Astrocyte (in vitro differentiated cells and primary cell): Measurements from ENCODE around the gene NAA50. TPM values are rescaled to one million over a fixed set of nuclear protein-coding genes. Genes with fewer than 3 reads are reported as not detected.

Experiments used
- DNase-seq: peaks from one replicate; pipeline ENCODE4 v3.0.0-alpha.2; 2010; ENCODE audit warnings: low read depth
- FAIRE-seq: peaks from 2 replicates; lab custom pipeline; 2011; peaks lifted over from hg19 to GRCh38; lab: Jason Lieb, UNC
- H2AFZ ChIP-seq: 2 replicates; pipeline ENCODE4 v1.6.0; 2012; ENCODE audit warnings: low read depth, low read length, inconsistent platforms
- H3K27ac ChIP-seq: 2 replicates; pipeline ENCODE4 v1.5.1; 2011; ENCODE audit warnings: low read depth, low read length, inconsistent platforms
- H3K27me3 ChIP-seq: 2 replicates; pipeline ENCODE4 v1.6.0; 2011; ENCODE audit warnings: low read length, inconsistent platforms; ENCODE audit not compliant: insufficient read depth
- H3K36me3 ChIP-seq: 2 replicates; pipeline ENCODE4 v1.5.1; 2011; ENCODE audit warnings: low read length, inconsistent platforms; ENCODE audit not compliant: insufficient read depth
- H3K4me1 ChIP-seq: 2 replicates; pipeline ENCODE4 v1.5.1; 2011; ENCODE audit warnings: low read length, inconsistent platforms; ENCODE audit not compliant: insufficient read depth
- H3K4me2 ChIP-seq: 2 replicates; pipeline ENCODE4 v1.6.0; 2012; ENCODE audit warnings: low read length, inconsistent platforms
- H3K4me3 ChIP-seq: 2 replicates; pipeline ENCODE4 v1.5.1; 2011; ENCODE audit warnings: low read depth, mild to moderate bottlenecking, low read length, inconsistent platforms; ENCODE audit not compliant: insufficient read depth
- H3K79me2 ChIP-seq: 2 replicates; pipeline ENCODE4 v1.6.0; 2012; ENCODE audit warnings: mild to moderate bottlenecking, low read length, inconsistent platforms; ENCODE audit not compliant: insufficient read depth
- H3K9ac ChIP-seq: 2 replicates; pipeline ENCODE4 v1.6.0; 2012; ENCODE audit warnings: mild to moderate bottlenecking, low read length, inconsistent platforms
- H3K9me3 ChIP-seq: 2 replicates; pipeline ENCODE4 v1.5.1; 2012; ENCODE audit warnings: low read depth, mild to moderate bottlenecking, low read length, inconsistent platforms; ENCODE audit not compliant: insufficient read depth
- H4K20me1 ChIP-seq: 2 replicates; pipeline ENCODE4 v1.6.0; 2012; ENCODE audit warnings: low read length, inconsistent platforms; ENCODE audit not compliant: insufficient read depth
- H3K27ac Mint-ChIP-seq: one replicate; pipeline ENCODE4 v1.8.0; 2021; ENCODE audit warnings: mild to moderate bottlenecking, mixed read lengths; ENCODE audit not compliant: unreplicated experiment
- H3K27me3 Mint-ChIP-seq: one replicate; pipeline ENCODE4 v1.8.0; 2021; ENCODE audit warnings: low read depth, mixed read lengths; ENCODE audit not compliant: unreplicated experiment
- H3K36me3 Mint-ChIP-seq: one replicate; pipeline ENCODE4 v1.8.0; 2021; ENCODE audit warnings: low read depth, mixed read lengths; ENCODE audit not compliant: unreplicated experiment
- H3K4me1 Mint-ChIP-seq: one replicate; pipeline ENCODE4 v1.8.0; 2021; ENCODE audit warnings: low read depth, mixed read lengths; ENCODE audit not compliant: unreplicated experiment
- H3K4me3 Mint-ChIP-seq: one replicate; pipeline ENCODE4 v1.8.0; 2021; ENCODE audit warnings: mild to moderate bottlenecking, moderate library complexity, mixed read lengths; ENCODE audit not compliant: unreplicated experiment
- H3K9me3 Mint-ChIP-seq: one replicate; pipeline ENCODE4 v1.8.0; 2021; ENCODE audit warnings: mild to moderate bottlenecking, mixed read lengths; ENCODE audit not compliant: unreplicated experiment
- EZH2 ChIP-seq: IDR thresholded peaks from 2 replicates; pipeline ENCODE4 v1.6.1; 2012; ENCODE audit warnings: mild to moderate bottlenecking, low read length, inconsistent platforms; ENCODE audit not compliant: insufficient read depth
- total RNA-seq: library from RNA; stranded (reverse); gene quantifications from 2 replicates; pipeline ENCODE4 v1.2.1, GENCODE V29; 2021
- TF ChIP-seq, protein P1 (sequence below): IDR thresholded peaks from 2 replicates; pipeline ENCODE4 v1.5.1; 2011; ENCODE audit warnings: low read depth, mild to moderate bottlenecking, inconsistent platforms, low read length, moderate library complexity; ENCODE audit not compliant: insufficient read depth

Gene NAA50
- total RNA-seq, 1 donor from 2014 or later = 151 TPM

DNA sequence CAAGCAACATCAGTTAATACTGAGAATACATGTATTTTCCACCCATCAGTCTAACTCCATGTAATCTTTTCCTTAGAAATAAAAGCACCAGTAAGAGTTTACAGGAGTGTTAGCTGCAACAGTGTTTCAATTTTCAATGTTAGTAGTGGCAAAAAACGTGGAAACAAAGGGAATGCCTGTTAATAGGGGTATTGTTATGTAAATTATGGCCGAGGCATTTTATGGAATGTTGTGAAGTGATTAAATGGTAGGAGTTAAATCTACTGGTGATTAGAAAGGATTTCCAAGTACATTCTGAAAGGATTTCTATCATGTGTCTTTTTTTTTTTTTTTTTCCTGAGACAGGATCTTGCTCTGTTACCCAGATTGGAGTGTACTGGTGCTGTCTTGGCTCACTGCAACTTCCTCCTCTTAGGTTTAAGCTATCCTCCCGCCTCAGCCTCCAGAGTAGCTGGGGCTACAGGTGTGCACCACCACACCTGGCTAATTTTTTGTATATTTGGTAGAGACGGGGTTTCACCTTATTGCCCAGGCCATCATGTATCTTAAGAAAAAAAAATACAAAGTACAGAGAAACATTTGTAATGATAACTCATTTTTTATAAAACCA, 7.4 kb upstream of the NAA50 start:
- Histone ChIP-seq H3K36me3 (no peaks in the 10 kb centered on the region), H3K4me1 (no peaks in the 10 kb centered on the region), H3K79me2 (peaks cover 74% of the 10 kb centered on the region), H3K9me3 (no peaks in the 10 kb centered on the region), H3K9ac (no peak overlapping the region), H3K27ac (no peak overlapping the region), H4K20me1 (no peaks in the 10 kb centered on the region), H2AFZ (no peak overlapping the region), H3K27me3 (no peaks in the 10 kb centered on the region), H3K4me3 (no peak overlapping the region), H3K4me2 (no peak overlapping the region)
- Mint-ChIP-seq H3K4me3 (no peak overlapping the region), H3K4me1 (peaks cover 14% of the 10 kb centered on the region), H3K36me3 (peaks cover 14% of the 10 kb centered on the region), H3K9me3 (peaks cover 6% of the 10 kb centered on the region), H3K27me3 (no peaks in the 10 kb centered on the region), H3K27ac (no peak overlapping the region)
- no peak for DNase-seq
- TF ChIP-seq, protein P1, sequence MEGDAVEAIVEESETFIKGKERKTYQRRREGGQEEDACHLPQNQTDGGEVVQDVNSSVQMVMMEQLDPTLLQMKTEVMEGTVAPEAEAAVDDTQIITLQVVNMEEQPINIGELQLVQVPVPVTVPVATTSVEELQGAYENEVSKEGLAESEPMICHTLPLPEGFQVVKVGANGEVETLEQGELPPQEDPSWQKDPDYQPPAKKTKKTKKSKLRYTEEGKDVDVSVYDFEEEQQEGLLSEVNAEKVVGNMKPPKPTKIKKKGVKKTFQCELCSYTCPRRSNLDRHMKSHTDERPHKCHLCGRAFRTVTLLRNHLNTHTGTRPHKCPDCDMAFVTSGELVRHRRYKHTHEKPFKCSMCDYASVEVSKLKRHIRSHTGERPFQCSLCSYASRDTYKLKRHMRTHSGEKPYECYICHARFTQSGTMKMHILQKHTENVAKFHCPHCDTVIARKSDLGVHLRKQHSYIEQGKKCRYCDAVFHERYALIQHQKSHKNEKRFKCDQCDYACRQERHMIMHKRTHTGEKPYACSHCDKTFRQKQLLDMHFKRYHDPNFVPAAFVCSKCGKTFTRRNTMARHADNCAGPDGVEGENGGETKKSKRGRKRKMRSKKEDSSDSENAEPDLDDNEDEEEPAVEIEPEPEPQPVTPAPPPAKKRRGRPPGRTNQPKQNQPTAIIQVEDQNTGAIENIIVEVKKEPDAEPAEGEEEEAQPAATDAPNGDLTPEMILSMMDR = no peak
- TF ChIP-seq EZH2 = no peak
- no peak for FAIRE-seq

DNA sequence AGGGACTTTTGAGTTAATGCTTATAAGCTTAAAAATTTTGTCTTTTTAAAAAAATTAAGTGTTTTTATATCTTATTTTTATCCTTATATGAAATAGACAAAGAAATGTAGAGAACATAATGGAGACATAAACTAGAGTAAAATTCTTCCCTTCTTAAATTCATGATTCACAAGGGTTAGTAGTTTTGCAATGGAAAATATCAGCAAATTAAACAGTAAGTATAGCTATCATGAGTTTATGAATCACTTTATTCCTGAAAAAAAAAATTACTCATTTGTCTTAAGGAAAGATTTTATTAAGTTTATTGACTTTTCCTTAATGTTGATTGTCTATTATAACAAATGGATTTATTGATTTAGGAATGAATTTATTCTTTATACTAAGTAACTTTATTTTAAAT, 5.1 kb upstream of the NAA50 start:
- no peaks in the 10 kb centered on the region for H3K36me3 ChIP-seq
- FAIRE-seq (no peak), DNase-seq (no peak)
- no peaks in the 10 kb centered on the region for H4K20me1 ChIP-seq
- no peak overlapping the region for H3K4me3 ChIP-seq
- peaks cover 4% of the 10 kb centered on the region for H3K36me3 Mint-ChIP-seq
- no peaks in the 10 kb centered on the region for H3K9me3 ChIP-seq
- peaks cover 77% of the 10 kb centered on the region for H3K79me2 ChIP-seq
- peaks cover 14% of the 10 kb centered on the region for H3K4me1 Mint-ChIP-seq
- H3K27ac Mint-ChIP-seq = no peak overlapping the region
- no peaks in the 10 kb centered on the region for H3K27me3 Mint-ChIP-seq
- no peak overlapping the region for H3K27ac ChIP-seq
- H2AFZ ChIP-seq = no peak overlapping the region
- no peak overlapping the region for H3K4me3 Mint-ChIP-seq
- H3K4me1 ChIP-seq = peaks cover 5% of the 10 kb centered on the region
- H3K4me2 ChIP-seq = no peak overlapping the region
- no peak overlapping the region for H3K9ac ChIP-seq
- H3K27me3 ChIP-seq = no peaks in the 10 kb centered on the region
- TF ChIP-seq, protein P1 = no peak
- no peak for TF ChIP-seq EZH2
- H3K9me3 Mint-ChIP-seq = no peaks in the 10 kb centered on the region
